HEK293 (cell line): ENCODE measurements around the gene RPS25.

ENCODE experiments used
- BCL11A ChIP-seq: fragments of 450-650 bp; formaldehyde crosslinking; IDR thresholded peaks from 2 replicates; pipeline ENCODE4 v1.5.1; 2016; ENCODE audit warnings: low read depth, missing biosample characterization, missing genetic modification characterization
- ZNF138 ChIP-seq: fragments of 450-650 bp; formaldehyde crosslinking; IDR thresholded peaks from 2 replicates; pipeline ENCODE4 v1.5.1; 2016; ENCODE audit warnings: missing biosample characterization, missing genetic modification characterization, borderline replicate concordance
- ZSCAN16 ChIP-seq: fragments of 450-650 bp; formaldehyde crosslinking; IDR thresholded peaks from 2 replicates; pipeline ENCODE4 v1.5.1; 2016; ENCODE audit warnings: missing biosample characterization, missing genetic modification characterization

DNA sequence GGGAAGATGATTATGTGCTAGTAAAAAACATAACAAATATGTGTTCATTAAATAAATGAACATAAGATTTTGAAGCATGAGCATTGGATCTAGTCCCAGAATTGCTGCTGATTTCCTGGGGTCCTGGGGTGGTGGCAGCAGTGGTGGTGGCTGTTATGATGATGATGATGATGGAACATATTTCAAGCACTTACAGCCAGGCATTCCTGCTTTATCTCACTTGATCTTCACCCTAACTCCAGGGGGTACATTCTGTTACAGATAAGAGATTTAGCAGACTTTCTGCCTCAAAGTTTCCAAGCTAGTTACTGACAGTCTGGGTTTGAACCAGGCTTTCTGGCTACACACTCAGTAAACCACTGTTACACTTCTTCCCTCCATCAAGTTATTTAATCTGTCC, 5.6 kb upstream of the RPS25 start:
- TF ChIP-seq BCL11A (tag by site-specific recombination) = no peak
- no peak for TF ChIP-seq ZNF138 (tag by site-specific recombination)
- TF ChIP-seq ZSCAN16 (tag by site-specific recombination) = no peak
